Activated naive CD4-positive, alpha-beta T cell treated with anti-CD3 and anti-CD28 coated beads, Interleukin-2, amount 50 U/mL, for 24 hours (primary cell): ENCODE results near the gene PIGT.

Experiments used
- H3K27ac Mint-ChIP-seq: one replicate; pipeline ENCODE4 v1.8.0; 2021; ENCODE audit warnings: mild to moderate bottlenecking, mixed read lengths
- H3K27me3 Mint-ChIP-seq: one replicate; pipeline ENCODE4 v1.8.0; 2021; ENCODE audit warnings: mixed read lengths
- H3K36me3 Mint-ChIP-seq: one replicate; pipeline ENCODE4 v1.8.0; 2021; ENCODE audit warnings: mixed read lengths
- H3K4me1 Mint-ChIP-seq: one replicate; pipeline ENCODE4 v1.8.0; 2021; ENCODE audit warnings: mixed read lengths
- H3K4me3 Mint-ChIP-seq: one replicate; pipeline ENCODE4 v1.8.0; 2021; ENCODE audit warnings: mild to moderate bottlenecking, mixed read lengths
- H3K9me3 Mint-ChIP-seq: one replicate; pipeline ENCODE4 v1.8.0; 2021; ENCODE audit warnings: mixed read lengths

Gene PIGT

GRCh38 chr20:45436732-45437485, 21.0 kb downstream of the PIGT start:
- no peaks in the 10 kb centered on the region for H3K27me3 Mint-ChIP-seq
- no peak overlapping the region for H3K27ac Mint-ChIP-seq

DNA sequence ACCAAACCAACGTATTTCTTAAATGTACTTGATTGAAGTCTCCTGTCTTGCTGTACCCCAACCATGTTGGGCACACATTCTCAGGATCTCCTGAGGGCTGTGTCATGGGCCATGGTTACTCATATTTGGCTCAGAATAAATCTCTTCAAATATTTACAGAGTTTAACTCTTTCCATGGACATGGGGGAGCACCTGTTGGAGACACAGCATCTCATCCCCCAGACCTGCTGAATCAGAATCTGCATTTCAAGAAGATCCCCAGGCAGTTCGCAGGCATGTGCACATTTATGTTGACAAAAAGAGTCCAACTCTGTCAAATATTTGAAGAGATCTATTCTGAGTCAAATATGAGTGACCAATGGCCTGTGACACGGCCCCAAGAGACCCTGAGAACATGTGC, 24.5 kb downstream of the PIGT start:
- Mint-ChIP-seq H3K4me1 (peaks cover 23% of the 10 kb centered on the region), H3K4me3 (no peak overlapping the region), H3K27ac (no peak overlapping the region), H3K36me3 (no peaks in the 10 kb centered on the region), H3K9me3 (no peaks in the 10 kb centered on the region), H3K27me3 (no peaks in the 10 kb centered on the region)

More at GRCh38 chr20:45436732-45437485, 21.0 kb downstream of the PIGT start:
- Mint-ChIP-seq H3K4me3 (peak overlapping the region; percentile 75), H3K4me1 (peaks cover 10% of the 10 kb centered on the region), H3K9me3 (no peaks in the 10 kb centered on the region), H3K36me3 (no peaks in the 10 kb centered on the region)

GRCh38 chr20:45440891-45441685, 25.1 kb downstream of the PIGT start:
- Mint-ChIP-seq H3K27ac (no peak overlapping the region), H3K9me3 (no peaks in the 10 kb centered on the region), H3K36me3 (no peaks in the 10 kb centered on the region), H3K4me3 (no peak overlapping the region), H3K4me1 (peaks cover 30% of the 10 kb centered on the region), H3K27me3 (peaks cover 2% of the 10 kb centered on the region)

DNA sequence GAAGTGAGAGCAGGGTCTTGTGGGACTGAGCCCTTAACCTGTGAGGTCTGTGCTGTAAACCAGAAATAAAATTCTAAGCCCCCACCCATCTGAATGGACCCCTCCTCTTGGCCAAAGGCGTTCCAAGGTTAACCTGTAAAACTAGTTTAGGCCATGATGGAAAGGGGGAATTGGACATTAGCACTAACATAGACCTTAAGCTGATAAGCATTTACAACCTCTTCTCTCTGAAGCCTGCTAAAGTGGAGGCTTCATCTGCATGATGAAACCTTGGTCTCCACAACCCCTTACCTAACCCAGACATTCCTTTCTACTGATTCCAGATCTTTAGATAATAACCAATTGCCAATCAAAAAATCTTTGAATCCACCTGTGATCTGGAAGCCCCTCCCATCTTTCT, 25.8 kb downstream of the PIGT start:
- Mint-ChIP-seq H3K4me1 (peaks cover 31% of the 10 kb centered on the region), H3K36me3 (no peaks in the 10 kb centered on the region), H3K9me3 (no peaks in the 10 kb centered on the region), H3K4me3 (no peak overlapping the region), H3K27me3 (peaks cover 2% of the 10 kb centered on the region), H3K27ac (no peak overlapping the region)

- no peak overlapping the region for H3K4me3 Mint-ChIP-seq
Measured at GRCh38 chr20:45444050-45444449, 28.1 kb downstream of the PIGT start.

GRCh38 chr20:45445805-45446562, 30.0 kb downstream of the PIGT start:
- Mint-ChIP-seq H3K4me3 (no peak overlapping the region), H3K4me1 (peaks cover 28% of the 10 kb centered on the region), H3K27ac (no peak overlapping the region), H3K36me3 (no peaks in the 10 kb centered on the region), H3K27me3 (peaks cover 2% of the 10 kb centered on the region), H3K9me3 (no peaks in the 10 kb centered on the region)

More at GRCh38 chr20:45444050-45444449, 28.1 kb downstream of the PIGT start:
- Mint-ChIP-seq H3K27me3 (peaks cover 2% of the 10 kb centered on the region), H3K27ac (no peak overlapping the region), H3K4me1 (peaks cover 28% of the 10 kb centered on the region), H3K36me3 (no peaks in the 10 kb centered on the region), H3K9me3 (no peaks in the 10 kb centered on the region)

GRCh38 chr20:45448270-45448669, 32.3 kb downstream of the PIGT start:
- Mint-ChIP-seq H3K27ac (no peak overlapping the region), H3K36me3 (no peaks in the 10 kb centered on the region), H3K9me3 (no peaks in the 10 kb centered on the region), H3K4me3 (no peak overlapping the region), H3K27me3 (peaks cover 2% of the 10 kb centered on the region), H3K4me1 (peaks cover 28% of the 10 kb centered on the region)

DNA sequence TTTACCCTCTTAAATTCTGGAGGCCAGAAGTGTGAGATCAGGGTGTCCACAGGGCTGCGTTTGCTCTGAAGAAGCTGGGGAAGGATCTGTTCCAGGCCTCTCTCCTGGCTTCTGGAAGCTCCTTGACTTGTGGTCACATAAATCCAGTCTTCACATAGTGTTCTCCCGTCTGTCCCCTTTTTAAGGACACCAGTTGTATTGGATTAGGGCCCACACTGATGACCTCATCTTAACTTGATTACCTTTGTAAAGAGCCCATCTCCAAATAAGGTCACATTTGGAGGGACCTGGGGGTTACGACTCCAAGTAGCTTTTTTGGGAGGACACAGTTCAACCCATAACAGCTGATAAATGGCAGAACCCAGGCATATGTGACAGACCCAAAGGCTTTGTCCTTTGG, 33.6 kb downstream of the PIGT start:
- peaks cover 2% of the 10 kb centered on the region for H3K27me3 Mint-ChIP-seq
- peaks cover 17% of the 10 kb centered on the region for H3K4me1 Mint-ChIP-seq
- no peaks in the 10 kb centered on the region for H3K36me3 Mint-ChIP-seq
- no peak overlapping the region for H3K27ac Mint-ChIP-seq
- H3K4me3 Mint-ChIP-seq: no peak overlapping the region
- H3K9me3 Mint-ChIP-seq: no peaks in the 10 kb centered on the region

- H3K4me3 Mint-ChIP-seq: no peak overlapping the region
- peaks cover 9% of the 10 kb centered on the region for H3K4me1 Mint-ChIP-seq
- H3K9me3 Mint-ChIP-seq: no peaks in the 10 kb centered on the region
- peaks cover 2% of the 10 kb centered on the region for H3K27me3 Mint-ChIP-seq
- H3K36me3 Mint-ChIP-seq: no peaks in the 10 kb centered on the region
- no peak overlapping the region for H3K27ac Mint-ChIP-seq
Measured at GRCh38 chr20:45450097-45450818, 34.3 kb downstream of the PIGT start.

GRCh38 chr20:45452238-45452637, 36.3 kb downstream of the PIGT start:
- Mint-ChIP-seq H3K4me1 (no peaks in the 10 kb centered on the region), H3K27ac (no peak overlapping the region), H3K9me3 (no peaks in the 10 kb centered on the region), H3K36me3 (no peaks in the 10 kb centered on the region), H3K4me3 (no peak overlapping the region), H3K27me3 (no peaks in the 10 kb centered on the region)

GRCh38 chr20:45452772-45453691, 37.1 kb downstream of the PIGT start:
- Mint-ChIP-seq H3K4me1 (no peaks in the 10 kb centered on the region), H3K27ac (no peak overlapping the region)

DNA sequence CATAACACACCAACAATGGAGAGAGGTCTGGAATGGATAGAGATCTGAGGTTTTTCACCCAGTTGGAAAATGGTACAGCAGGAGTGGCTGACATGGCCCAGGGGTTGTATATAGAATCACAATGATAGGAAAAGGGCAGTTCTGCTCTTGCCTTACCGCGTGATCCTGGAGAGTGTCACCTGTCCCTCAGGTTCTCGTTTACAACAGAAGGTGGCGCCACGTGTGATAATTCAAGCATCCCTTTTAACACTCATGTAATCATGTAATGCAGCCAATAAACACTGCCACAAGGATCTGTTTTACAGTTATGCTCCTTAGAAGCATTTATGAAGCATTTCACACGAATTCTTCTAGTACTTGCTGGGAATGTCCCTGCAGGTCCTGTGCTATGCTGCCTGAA, 40.7 kb downstream of the PIGT start:
- Mint-ChIP-seq H3K27me3 (no peaks in the 10 kb centered on the region), H3K4me1 (no peaks in the 10 kb centered on the region), H3K9me3 (no peaks in the 10 kb centered on the region), H3K4me3 (no peak overlapping the region), H3K36me3 (peaks cover 3% of the 10 kb centered on the region), H3K27ac (no peak overlapping the region)

More at GRCh38 chr20:45452772-45453691, 37.1 kb downstream of the PIGT start:
- no peaks in the 10 kb centered on the region for H3K9me3 Mint-ChIP-seq
- H3K27me3 Mint-ChIP-seq: no peaks in the 10 kb centered on the region
- peaks cover 3% of the 10 kb centered on the region for H3K36me3 Mint-ChIP-seq
- no peak overlapping the region for H3K4me3 Mint-ChIP-seq

DNA sequence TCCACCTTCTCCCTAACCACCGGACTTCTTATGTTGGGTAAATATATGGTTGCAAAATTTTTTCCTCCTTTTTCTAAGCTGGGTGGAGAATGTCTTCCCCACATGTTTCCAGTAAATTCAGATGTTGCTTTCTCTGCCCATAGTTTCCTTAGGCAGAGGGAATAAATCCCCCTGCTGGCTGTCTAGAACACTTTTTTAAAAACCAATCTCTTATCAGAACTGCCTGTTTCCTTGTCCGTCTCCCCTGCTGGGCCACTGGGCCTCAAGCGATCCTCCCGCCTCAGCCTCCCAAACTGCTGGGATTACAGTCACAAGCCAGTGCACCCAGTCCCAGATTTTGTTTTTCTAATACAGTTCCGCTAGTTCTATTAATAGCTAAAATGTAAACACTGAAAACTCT, 43.7 kb downstream of the PIGT start:
- H3K27me3 Mint-ChIP-seq: no peaks in the 10 kb centered on the region
- H3K4me3 Mint-ChIP-seq: no peak overlapping the region
- H3K9me3 Mint-ChIP-seq: no peaks in the 10 kb centered on the region

DNA sequence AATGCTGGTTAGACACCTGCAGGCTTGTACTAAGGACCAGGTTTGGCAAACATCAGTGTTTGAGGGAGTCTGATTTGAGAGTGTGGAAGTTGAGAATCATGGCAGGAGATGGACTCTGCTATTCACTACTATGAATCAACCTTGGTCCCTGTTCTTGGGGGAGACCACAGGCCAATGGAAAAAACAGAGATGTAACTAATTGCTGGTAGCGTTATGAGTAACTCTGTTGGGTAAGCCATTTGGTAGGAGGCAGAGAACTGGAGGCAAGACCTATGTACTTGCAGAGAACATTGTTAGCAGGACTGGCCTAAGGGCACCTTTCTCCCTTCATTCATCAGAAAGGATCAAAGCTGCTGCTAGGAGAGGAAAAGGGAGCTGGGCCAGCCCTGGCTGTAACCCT, 45.3 kb downstream of the PIGT start:
- peaks cover 3% of the 10 kb centered on the region for H3K36me3 Mint-ChIP-seq
- H3K27me3 Mint-ChIP-seq: peaks cover 3% of the 10 kb centered on the region
- no peaks in the 10 kb centered on the region for H3K9me3 Mint-ChIP-seq
- no peaks in the 10 kb centered on the region for H3K4me1 Mint-ChIP-seq
- no peak overlapping the region for H3K27ac Mint-ChIP-seq
- no peak overlapping the region for H3K4me3 Mint-ChIP-seq

More for the DNA sequence above, 43.7 kb downstream of the PIGT start:
- H3K4me1 Mint-ChIP-seq: no peaks in the 10 kb centered on the region
- no peak overlapping the region for H3K27ac Mint-ChIP-seq
- peaks cover 3% of the 10 kb centered on the region for H3K36me3 Mint-ChIP-seq
